NCI-H2196 (cell line): ENCODE results near the gene SLC5A10.
"Not testable (repeated sequence)": the region's sequence is repeated elsewhere in the genome, so short reads cannot be mapped to it uniquely, and the experiment has no call there.

Experiments
- DNase-seq: peaks from one replicate; lab custom pipeline; 2025; ENCODE audit not compliant: unreplicated experiment; lab: John Stamatoyannopoulos, UW

Gene SLC5A10

DNA sequence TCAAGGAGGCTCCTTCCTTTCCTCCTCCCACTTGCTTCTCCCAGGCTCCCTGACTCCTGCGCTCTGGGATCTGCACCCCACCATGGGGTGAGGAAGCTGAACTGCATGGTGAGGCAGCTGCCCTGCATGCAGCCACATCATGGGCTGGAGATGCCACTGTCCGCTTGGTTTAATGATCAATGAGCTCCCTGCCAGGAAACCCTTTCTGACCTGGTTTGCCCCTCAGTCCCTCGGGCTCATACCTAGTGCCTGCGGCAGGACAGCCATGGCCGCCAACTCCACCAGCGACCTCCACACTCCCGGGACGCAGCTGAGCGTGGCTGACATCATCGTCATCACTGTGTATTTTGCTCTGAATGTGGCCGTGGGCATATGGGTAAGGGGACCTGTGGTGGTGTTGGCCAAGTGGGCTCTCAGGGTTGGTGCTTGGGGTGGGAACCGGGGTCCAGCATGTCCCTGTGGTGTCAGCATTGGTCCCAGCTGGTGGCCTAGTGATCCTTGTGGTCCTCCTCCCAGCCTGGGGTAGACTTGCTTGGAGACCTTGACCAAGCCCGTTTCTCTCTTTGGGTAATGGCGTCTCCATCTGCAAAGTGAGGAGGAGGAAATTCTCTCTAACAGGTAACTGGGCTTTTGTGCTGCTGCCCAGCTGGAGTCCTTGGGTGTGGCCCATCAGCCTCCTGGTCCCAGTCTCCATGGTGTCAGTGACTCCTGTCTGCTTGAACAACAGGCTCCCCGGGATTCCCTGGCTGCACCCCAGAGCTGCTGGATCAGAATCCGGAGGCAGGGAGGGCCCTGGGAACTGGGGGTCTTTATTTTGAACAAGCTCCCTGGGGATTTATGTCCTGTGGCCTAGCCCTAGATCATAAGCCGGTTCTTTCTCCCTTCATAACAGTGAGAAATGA, at the start of gene SLC5A10:
SLC5A10 (plus strand) TSS at position 225 of the 902 bp plus-strand sequence; CDS start at position 266, 41 bp downstream.
- no peak for DNase-seq

DNA sequence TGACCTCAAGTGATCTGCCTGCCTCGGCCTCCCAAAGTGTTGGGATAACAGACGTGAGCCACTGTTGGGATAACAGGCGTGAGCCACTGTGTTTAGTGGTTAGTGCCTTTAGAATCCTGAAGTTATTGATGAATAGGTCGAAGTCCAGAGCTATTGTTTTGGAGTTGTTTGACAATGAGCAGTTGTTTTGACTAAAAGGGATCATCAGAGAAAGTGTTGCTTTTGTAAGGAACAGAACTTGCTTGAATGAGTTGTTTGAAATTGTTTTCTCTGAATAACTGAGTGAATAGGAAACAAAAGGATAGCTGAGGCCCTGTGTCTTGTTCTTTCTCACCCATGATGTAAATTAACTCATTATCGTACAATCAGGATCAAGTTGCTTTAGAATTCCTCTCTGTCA, 47.5 kb upstream of the SLC5A10 start:
- no peak for DNase-seq

DNA sequence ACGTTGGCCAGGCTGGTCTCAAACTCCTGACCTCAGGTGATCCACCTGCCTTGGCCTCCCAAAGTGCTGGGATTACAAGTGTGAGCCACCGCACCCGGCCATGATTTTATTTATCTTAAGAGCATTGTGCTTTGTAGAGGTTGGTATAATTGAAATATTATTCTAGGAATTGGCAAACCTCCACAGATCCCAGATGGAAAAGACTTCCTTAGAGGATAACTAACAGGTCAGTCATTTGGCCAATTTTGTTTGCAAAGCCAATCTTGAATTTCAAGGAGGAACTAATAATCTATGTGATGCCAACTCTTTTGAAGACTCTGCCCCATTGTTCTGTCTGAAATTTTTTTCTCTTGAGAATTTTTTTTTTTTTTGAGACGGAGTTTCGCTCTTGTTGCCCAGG, 46.7 kb upstream of the SLC5A10 start:
- no peak for DNase-seq

DNA sequence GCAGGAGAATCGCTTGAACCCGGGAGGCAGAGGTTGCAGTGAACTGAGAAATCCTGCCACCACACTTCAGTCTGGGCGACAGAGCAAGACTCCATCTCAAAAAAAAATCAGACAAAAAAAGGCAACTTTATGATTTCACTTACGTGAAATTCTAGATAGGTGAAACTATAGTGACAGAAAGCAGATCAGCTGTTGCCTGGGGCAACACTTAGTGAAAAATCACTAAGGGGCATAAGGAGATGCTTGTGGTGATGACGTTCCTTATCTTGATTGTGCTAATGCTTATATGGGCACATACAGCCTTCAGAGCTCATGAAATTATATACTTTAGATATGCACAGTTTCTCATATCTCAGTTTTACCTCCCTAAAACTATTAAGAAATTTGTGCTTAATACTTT, 41.6 kb upstream of the SLC5A10 start:
- DNase-seq: no peak

DNA sequence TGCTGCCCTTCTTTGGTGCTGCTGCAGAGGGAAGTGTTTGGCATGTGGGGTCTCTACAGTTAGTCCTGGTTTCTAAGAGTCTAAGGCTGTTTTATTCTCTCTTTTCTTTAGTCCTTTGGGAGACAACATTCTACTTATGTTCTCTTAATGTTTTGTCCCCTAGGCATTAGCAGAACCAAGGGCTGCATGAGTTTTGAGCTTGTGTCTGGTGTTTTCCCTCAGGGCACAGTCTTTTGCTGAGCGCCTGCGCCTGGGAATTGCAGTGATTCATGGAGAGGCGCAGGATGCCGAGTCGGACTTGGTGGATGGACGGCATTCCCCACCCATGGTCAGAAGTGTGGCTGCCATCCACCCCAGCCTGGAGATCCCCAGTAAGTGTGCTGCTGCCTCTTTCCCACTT, 41.1 kb upstream of the SLC5A10 start:
- DNase-seq: no peak

DNA sequence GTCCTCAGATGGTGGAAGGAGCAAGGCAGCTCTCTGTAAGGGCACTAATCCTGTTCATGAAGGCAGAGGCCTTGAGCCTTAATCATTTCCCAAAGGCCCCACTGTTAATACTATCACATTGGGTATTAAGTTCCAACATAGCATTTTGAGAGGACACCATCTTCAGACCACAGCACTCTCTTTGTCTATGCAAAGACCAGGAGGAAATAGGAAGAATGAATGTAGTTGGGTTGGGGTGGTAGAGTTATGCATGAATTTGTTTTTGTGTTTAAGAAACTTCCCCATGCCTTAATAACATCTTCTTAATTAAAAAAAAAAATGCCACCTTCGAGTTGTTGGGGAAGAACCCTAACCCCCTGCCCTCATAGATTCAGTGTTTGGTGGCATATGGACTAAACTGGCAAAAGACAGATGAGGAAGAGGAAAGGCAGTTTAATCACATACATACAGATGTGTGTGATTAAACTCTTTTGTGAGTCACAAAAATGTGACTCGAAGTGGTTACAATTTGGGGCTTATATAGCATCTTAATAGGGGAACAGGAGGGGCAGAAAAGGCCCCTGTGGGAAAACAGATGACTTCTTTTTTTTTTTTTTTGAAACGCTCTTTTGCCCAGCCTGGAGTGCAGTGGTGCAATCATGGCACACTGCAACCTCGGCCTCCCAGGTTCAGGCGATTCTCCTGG, 35.0 kb upstream of the SLC5A10 start:
- DNase-seq: no peak

DNA sequence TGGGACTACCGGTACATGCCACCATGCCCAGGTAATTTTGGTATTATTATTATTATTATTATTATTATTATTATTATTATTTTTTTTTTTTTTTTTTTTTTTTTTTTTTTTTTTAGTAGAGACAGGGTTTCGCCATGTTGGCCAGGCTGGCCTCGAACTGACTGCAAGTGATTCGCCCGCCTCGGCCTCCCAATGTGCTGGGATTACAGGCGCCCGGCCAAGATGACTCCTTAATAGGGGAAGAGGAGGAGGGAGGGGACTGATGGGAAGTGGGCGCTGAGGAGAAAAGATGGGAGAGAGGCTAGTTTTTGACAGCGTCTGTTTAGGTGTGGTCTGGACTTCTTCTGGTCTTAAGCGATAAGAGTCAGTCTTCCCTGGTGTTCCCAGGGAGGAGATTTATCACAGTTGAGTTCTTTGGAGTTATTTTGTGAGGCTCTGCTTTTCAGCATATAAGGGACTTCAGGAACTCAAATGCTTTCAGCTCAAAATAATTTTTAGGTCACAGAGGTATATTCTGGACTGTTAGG, 34.4 kb upstream of the SLC5A10 start:
- DNase-seq: no peak

DNA sequence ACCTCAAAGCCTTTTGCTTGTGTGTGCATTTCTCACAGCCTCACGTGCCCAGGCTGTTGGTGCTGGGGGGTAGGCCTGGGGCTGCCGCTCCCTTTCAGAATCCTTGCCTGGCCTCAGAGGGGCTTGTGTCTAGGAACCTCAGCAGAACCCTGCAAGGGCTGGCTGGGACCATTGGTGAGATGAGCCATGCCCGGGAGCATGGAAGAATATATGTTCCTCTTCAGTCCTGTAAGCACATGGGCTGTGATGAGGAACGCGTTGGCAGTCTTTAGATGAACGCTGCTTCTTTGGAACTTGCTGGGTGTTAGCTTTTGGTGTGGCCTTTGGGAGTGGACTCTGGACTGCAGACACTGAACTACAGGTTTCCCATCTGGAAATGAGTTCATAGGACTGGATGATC, 32.0 kb upstream of the SLC5A10 start:
- DNase-seq: no peak

DNA sequence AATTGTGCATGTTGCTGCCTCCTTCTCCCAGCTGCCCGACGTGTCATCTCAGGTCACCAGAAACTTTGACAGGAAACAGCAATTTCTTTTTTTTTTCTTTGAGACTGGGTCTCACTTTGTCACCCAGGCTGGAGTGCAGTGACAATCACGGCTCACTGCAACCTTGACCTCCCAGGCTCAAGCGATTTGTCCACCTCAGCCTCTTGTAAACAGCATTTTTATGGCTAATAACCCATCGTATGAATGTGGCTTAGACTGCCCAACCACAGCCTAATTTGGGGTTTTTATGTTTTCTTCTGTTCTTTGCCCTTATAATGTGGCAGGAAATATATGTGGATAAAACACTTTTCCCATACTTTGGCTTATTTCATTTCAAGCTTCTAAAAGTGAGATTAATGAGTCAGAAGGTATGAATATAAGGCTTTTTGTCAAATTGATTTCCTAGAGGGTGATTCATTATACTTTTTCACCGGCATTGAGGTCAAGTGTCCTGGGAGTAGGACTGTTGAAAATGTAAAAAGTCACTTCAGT, 31.0 kb upstream of the SLC5A10 start:
- DNase-seq: no peak

DNA sequence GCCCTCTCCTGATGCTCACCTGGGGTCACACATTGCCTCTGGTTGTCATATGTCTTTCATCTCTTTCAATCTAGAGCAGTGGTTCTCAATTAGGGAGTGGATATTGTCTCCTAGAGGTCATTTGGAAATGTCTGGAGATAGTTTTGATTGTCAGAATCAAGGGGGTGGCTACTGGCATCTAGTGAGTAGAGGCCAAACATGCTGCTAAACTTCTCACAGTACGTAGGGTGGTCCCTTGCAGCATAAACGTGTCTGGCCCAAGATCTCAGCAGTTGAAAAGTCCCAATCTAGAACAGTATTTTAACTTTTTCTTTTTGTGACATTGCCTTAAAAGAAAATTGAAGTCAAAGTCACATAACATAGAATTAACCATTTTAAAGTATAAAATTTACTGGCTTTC, 30.5 kb upstream of the SLC5A10 start:
- no peak for DNase-seq

DNA sequence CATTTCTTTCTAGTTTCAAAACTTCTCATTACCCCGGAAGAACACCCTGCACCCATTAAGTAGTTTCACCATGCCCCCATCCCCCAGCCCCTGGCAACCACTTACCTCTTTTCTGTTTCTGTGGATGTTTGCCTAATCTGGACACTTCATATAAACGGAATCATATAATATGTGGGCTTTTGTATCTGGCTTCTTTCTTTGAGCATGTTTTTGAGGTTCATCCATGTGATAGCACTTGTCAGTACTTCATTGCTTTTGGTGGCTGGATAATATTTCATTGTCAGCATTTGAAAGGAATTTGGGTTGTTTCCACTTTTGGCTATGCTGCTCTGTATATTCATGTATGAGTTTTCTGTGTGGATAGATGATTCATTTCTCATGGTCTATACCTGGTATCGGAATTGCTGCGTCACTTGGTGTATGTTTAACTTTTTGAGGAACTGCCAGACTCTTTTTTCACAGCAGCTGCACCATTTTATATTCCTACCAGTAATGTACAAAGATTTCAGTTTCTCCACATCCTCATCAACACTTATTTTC, 30.0 kb upstream of the SLC5A10 start:
- DNase-seq: no peak

DNA sequence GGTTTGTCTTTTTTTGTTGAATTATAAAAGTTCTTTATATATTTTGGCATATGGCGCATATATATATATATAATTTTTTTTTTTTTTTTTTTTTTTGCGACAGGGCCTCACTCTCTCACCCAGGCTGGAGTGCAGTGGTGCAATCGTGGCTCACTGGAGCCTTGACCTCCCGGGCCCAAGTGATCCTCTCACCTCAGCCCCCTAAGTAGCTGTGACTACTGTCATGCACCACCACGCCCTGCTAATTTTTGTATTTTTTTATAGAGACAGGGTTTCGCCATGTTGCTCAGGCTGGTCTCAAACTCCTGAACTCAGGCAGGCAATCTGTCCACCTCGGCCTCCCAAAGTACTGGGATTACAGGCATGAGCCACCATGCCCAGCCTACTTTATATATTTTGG, 29.4 kb upstream of the SLC5A10 start:
- DNase-seq: not testable (repeated sequence)

DNA sequence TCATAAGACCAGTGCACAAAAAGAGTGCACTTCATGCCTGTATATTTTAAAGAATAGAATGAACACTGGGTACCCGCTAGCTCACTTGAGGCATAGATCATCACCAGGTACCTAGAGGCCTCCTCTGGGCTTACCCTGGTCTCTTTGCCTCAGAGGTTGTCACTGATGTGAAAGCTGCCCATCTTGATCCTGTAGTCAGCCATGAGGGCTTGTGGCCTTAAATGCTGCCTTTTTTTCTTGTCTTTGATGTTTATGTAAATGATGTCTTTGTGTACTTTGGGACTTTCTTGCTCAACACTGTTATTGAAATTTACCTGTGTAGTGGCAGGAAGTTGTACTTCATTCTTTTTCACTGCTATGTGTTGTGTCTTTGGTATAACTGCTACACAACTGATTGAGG, 26.8 kb upstream of the SLC5A10 start:
- no peak for DNase-seq

DNA sequence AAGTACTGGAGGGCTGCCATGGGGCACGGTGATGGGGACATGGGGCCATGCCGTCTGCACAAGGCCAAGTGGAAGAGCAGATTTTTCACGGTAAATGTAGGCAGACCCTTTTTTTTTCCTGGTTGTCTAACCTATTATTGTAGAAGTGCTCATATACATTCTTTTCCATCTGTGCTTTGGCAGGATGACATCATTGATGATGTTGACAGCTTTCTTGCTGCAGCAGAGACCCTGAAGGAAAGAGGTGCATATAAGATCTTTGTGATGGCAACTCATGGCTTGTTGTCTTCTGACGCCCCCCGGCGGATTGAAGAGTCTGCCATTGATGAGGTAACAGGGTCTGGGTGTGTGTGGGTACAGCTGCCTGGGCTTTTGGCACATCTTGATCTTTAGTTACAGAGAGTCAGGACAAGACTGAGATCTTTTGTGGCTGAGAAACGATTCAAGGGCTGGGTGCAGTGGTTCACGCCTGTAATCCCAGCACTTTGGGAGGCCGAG, 23.3 kb upstream of the SLC5A10 start:
- no peak for DNase-seq

DNA sequence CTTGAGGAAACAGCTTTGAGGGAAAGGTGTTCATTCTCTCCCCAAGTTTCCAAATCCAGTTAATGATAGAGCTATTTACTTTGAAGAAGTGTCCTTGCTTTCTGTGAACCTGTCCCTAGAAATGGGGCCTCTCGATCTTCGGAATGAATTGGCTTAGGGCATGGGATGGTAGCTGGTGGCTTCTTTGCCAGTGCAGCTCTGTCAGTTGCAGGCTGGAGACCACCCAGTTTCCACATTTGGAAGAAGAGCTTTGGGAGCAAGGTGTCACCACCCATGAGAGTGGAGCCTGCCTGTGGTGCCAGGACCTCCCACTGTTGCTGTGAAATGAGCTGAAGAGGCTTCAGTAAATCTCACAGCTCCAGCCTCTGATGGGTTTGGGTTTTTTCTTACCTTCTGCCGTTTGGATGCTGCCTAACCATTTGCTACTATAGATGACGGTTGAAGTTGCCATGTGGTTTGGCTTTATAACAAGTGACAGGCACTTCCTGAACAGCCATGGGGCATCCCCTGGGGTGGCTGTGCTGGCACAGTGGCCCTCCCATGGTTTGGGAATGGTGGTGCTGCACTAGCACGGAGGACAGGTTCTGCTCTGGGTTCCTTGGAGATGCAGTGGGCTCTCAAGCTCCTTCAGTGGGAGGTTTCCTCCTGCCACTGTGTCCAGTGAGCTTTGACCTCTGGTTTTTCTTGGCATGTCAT, 19.5 kb upstream of the SLC5A10 start:
- DNase-seq: no peak

DNA sequence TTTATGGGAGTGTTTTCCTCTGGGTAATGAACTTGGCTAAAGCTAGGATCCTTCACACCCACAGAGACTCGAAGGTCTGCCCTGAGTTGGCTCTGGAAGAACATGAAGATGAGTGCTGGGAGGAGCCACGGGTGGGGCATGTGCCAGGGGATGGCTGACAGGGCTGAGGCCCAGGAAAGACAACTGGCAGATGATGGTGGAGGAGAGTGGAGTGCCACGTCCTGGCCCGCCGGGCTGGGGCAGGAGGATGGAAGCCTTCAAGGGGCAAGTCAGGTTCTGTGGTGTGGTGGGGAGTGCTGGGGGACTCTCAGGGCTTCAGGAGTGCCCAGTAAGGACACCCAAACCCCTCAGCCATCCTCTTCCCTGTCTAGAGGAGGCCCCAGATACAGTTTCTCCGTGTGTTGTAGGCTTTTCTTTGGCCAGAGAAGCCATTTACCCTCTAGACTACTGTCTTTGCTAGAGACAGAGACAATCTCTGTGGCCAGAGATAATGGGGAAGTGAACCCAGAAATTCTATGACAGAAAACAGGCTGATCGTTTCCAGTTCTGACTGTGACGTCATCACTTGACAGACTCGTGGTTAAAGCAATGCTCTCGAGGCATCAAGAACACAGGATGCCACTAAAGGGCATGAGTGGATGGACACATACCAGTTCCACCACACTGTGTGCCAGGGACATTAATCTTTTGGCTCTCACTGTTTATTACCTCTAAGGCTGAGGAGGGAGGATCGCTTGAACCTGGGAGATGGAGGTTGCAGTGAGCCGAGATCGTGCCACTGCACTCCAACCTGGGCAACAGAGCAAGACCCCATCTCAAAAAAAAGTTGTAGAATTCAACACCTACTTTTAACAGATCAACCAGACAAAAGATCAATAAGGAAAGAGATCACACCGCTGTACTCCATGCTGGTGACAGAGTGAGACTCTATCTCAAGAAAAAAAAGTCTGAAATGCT, 18.6 kb upstream of the SLC5A10 start:
- no peak for DNase-seq

DNA sequence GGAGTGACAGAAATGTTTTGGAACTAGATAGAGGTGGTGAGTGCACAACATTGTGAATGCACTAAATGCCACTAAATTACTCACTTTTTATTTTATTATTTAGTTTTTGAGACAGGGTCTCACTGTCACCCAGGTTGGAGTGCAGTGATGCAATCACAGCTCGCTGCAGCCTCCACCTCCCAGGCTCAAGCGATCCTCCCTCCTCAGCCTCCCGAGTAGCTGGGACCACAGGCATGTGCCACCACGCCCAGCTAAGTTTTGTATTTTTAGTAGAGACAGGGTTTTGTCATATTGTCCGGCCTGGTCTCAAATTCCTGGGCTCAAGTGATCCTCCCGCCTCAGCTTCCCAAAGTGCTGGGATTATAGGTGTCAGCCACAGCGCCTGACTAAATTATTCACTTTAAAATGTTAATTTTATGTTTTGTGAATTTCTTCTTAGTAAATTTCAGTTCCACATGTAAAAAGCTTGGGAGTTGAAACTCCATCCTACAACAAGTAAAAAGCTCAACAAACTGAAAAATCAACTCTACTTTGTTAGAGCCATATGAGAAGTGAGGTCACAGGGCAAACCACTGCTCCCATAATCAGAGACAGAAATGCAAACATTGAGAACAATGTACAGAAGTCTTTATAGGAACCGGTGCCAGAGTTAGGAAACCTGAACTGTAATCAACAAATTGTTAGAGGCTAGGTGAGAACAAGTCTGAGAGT, 13.8 kb upstream of the SLC5A10 start:
- no peak for DNase-seq

DNA sequence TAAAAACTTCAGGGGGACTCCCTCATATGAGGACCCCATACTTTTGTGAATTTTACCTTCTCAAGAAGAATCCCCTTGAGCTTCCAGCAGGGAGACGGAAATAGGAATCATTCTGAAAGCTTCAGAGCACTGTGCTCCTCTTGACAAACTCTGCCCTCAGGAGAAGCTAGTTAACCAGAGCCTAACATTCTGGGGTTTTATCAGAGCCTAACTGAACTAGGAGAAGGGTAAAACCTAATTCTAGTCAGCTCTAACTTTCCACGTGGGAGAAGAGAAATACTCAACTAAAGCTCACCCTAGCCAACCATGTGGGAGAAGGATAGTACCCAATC, 13.3 kb upstream of the SLC5A10 start:
- DNase-seq: no peak

DNA sequence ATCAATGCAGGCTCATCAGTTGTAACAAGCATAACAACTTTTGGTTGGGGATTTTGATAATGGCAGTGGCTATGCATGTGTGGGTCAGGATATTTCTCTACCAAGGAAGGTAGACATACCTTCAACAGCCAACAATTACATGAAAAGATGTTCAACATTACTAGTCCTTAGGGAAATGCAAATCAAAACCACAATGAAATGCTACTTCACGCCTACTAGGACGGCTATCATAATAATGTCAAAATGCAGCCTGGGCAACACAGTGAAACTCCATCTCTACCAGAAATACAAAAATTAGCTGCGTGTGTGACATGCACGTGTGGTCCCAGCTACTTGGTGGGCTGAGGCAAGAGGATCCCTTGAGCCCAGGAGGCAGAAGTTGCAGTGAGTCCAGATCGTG, 7.3 kb upstream of the SLC5A10 start:
- no peak for DNase-seq
